ENCODE measurements around the gene PDE4D.
A peak's percentile ranks its signal among the peaks of the same experiment; 100 is the strongest.

The PDE4D gene

DNA sequence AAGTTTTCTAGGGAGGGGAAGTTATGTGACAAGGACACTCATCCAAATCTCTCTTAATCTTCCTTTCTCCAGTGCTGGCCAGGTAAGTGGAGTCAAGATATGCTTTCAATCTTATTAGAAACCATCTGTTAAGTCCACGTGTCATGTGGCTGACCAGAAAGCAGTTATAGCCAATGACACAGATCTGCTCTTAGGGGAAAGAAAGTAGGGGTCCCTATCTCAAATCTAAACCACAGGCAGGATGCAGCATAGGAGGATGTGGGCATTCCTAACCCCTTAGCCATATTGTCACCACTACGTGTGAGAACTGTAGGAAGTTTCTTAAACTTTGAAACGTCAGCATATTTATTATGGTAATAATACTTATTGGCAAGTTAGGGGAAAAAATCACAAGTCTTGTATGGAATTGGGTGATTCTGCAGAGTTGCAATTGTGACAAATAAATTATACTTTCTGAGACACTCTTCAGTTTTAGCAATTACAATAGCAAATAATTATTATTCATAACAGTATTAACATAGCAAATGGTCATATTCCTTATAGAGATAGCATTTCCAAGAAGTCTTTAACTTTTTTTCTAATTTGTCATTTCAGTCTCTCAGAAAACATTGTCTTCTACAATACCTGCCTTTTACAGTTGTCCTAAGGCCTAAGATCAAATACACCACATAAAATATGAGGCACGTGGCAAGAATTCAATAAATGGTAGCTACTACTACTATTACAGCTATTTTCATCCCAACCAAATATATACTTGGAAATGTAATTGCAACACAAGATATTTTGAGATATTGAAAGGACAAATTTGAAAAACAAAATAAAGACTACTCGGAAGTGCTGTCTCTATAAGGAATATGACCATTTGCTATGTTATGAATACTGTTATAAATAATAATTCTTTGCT is 236.9 kb downstream of the PDE4D start:
- TF ChIP-seq LEF1 (IDR thresholded peaks at IDR 0.05; ENCODE audit: borderline replicate concordance) = no peak
- TF ChIP-seq BHLHE40 (IDR thresholded peaks at IDR 0.05; ENCODE audit: borderline replicate concordance) = no peak
- TF ChIP-seq TARDBP (IDR thresholded peaks at IDR 0.05) = no peak
- no peak for TF ChIP-seq FOXK2 (IDR thresholded peaks at IDR 0.05)
- TF ChIP-seq ZNF384 (IDR thresholded peaks at IDR 0.05) = no peak
- no peak for TF ChIP-seq SP1 (IDR thresholded peaks at IDR 0.05)
- no peak for TF ChIP-seq L3MBTL2 (conservative IDR thresholded peaks at IDR 0.05)
- no peak for TF ChIP-seq FOXM1 (IDR thresholded peaks at IDR 0.05; ENCODE audit: borderline replicate concordance)
- no peak for TF ChIP-seq CTBP1 (IDR thresholded peaks at IDR 0.05; ENCODE audit: borderline replicate concordance)
- no peak for TF ChIP-seq ELF4 (IDR thresholded peaks at IDR 0.05)
- DNase-seq (ENCODE audit: extremely low spot score) = no peak
- POLR2A ChIA-PET = no interaction called here
- CTCF ChIA-PET = no interaction called here

DNA sequence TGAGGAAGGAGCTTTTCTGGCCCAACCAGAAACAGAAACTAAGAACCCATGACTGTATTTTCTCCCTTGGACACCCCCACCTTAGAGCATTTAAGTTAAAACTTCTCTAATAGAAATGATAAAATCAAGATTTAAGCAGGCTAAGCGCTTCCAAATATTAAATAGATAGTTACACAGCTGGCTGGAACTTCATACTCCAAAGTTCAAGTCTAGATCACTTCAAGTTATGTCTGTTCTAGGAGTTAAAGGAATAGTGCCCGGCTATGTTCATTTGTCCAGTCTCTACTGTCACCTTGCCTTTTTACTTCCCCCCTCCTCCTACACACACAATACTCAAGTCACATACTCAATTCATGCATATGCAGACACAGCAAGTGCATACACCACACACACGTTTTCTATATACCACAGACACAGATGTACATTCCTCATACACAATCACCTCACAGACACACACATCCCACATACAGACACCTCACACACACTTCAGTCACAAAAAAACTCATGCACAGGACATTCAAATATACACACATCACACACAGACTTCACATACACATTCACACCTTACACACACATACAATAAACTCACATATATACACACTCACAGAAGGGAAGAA is 237.7 kb downstream of the PDE4D start:
- no peak for DNase-seq (ENCODE audit: extremely low spot score)
- ChIA-PET CTCF (interaction anchor here (0.8 kb wide), 1 partner anchor 240 kb away, joined by 3 read pairs; no protein-coding TSS in a partner anchor), POLR2A (no interaction called here)
- TF ChIP-seq FOXA1 (IDR thresholded peaks at IDR 0.05) (no peak), ZNF384 (IDR thresholded peaks at IDR 0.05) (no peak), ELF4 (IDR thresholded peaks at IDR 0.05) (no peak), ARNT (IDR thresholded peaks at IDR 0.05) (no peak), NFRKB (IDR thresholded peaks at IDR 0.05) (no peak)

DNA sequence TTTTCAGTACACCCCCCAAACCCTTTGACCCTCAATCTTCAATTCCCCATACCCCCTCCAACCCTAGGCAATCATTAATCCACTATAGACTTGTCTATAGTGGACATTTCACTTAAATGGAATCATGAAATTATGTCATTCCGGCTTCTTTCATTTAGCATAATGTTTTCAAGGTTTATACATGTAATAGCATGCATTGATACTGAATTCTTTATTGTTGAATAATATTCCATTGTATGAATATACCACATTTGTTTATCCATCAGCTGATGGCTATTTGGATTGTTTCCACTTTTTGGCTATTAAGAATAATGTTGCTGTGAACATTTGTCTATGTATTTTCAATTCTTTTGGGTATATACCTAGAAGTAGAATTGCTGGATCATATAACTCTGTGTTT is 238.8 kb downstream of the PDE4D start:
- TF ChIP-seq L3MBTL2 (conservative IDR thresholded peaks at IDR 0.05) (no peak), SUZ12 (IDR thresholded peaks at IDR 0.05) (no peak), FOXA1 (IDR thresholded peaks at IDR 0.05) (no peak), HDGF (IDR thresholded peaks at IDR 0.05; ENCODE audit: borderline replicate concordance) (no peak), ZNF384 (IDR thresholded peaks at IDR 0.05) (no peak), TARDBP (IDR thresholded peaks at IDR 0.05) (no peak), FOXK2 (IDR thresholded peaks at IDR 0.05) (no peak), BHLHE40 (IDR thresholded peaks at IDR 0.05; ENCODE audit: borderline replicate concordance) (no peak)
- TF ChIP-seq, protein P1, sequence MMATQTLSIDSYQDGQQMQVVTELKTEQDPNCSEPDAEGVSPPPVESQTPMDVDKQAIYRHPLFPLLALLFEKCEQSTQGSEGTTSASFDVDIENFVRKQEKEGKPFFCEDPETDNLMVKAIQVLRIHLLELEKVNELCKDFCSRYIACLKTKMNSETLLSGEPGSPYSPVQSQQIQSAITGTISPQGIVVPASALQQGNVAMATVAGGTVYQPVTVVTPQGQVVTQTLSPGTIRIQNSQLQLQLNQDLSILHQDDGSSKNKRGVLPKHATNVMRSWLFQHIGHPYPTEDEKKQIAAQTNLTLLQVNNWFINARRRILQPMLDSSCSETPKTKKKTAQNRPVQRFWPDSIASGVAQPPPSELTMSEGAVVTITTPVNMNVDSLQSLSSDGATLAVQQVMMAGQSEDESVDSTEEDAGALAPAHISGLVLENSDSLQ (IDR thresholded peaks at IDR 0.05) = no peak
- ChIA-PET POLR2A (no interaction called here), CTCF (no interaction called here)
- no peak for DNase-seq (ENCODE audit: extremely low spot score)

DNA sequence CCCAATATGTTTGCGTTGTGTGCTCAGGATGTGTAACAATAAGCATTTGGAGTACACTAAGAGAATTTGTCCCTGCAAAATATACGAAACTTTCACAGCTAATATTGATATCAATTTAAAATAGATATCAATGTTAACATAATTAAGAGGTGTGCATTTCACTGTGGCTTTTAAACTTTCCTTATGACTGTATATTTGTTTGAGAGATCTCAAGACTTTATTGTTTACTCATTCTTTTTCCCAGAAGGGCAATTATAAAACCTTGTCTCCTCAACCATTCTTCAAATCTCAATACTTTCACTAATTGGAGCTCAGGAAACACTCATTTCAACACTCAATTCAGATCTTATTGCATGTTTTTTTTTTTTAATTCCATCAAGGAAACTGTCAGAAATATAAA is 241.1 kb downstream of the PDE4D start:
- ChIA-PET CTCF (interaction anchor here (0.6 kb wide), 2 partner anchors 31 to 194 kb away, joined by 3 read pairs; no protein-coding TSS in a partner anchor), POLR2A (no interaction called here)
- TF ChIP-seq HDGF (IDR thresholded peaks at IDR 0.05; ENCODE audit: borderline replicate concordance) = no peak
- no peak for TF ChIP-seq BHLHE40 (IDR thresholded peaks at IDR 0.05; ENCODE audit: borderline replicate concordance)
- TF ChIP-seq ZNF384 (IDR thresholded peaks at IDR 0.05) = no peak
- no peak for TF ChIP-seq ELF4 (IDR thresholded peaks at IDR 0.05)
- TF ChIP-seq, protein P1 (IDR thresholded peaks at IDR 0.05) = no peak
- TF ChIP-seq SP1 (IDR thresholded peaks at IDR 0.05) = no peak
- TF ChIP-seq NFRKB (IDR thresholded peaks at IDR 0.05) = no peak
- no peak for TF ChIP-seq FOXM1 (IDR thresholded peaks at IDR 0.05; ENCODE audit: borderline replicate concordance)
- no peak for TF ChIP-seq FOXA1 (IDR thresholded peaks at IDR 0.05)
- no peak for TF ChIP-seq LEF1 (IDR thresholded peaks at IDR 0.05; ENCODE audit: borderline replicate concordance)
- no peak for TF ChIP-seq CTBP1 (IDR thresholded peaks at IDR 0.05; ENCODE audit: borderline replicate concordance)
- no peak for TF ChIP-seq FOXK2 (IDR thresholded peaks at IDR 0.05)
- no peak for TF ChIP-seq L3MBTL2 (conservative IDR thresholded peaks at IDR 0.05)
- TF ChIP-seq TARDBP (IDR thresholded peaks at IDR 0.05) = no peak
- TF ChIP-seq ARNT (IDR thresholded peaks at IDR 0.05) = no peak
- TF ChIP-seq SUZ12 (IDR thresholded peaks at IDR 0.05) = no peak
- no peak for DNase-seq (ENCODE audit: extremely low spot score)

DNA sequence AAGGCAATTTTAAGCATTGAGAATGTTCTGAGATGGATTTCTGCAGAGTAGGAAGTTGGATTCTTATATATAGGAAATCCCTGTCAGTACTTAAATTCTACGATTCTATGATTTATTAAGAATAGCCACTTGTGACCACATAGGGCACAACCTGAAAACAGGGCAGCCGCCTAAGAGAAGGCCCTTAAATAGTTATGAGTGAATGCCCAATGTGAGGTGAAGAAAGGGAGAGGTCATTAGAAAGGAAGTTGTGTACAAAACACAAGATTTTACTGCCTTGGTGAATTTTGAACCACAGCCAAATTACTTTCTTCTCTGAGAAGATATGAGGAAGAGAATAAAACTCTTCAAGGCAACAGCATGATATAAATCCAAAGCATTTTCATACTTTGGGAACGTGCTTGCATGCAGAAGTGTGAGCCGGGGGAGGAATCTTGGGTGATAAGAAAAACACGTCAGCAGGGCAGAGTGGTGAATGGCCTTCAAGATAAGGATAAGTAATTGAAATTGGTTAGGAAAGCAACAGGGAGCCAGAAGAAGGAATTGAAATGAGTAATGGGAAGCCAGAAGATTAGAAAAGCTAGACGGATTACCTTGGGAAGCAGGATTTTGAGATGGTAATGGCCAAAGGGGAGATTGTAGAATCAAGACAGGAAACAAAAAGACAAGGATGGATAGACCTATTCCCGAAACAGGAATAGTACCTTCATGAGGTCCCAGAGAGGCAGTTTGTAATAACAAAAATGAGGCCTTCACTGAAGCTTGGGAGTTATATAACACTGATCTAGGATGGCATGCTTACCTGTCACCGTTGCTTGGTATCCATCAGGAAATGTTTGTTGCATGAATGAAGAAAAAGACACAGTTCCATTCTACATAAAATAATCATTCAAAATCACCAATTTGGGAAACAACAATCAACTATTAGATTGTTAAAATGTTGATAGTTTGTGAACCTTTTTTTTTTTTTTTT is 244.3 kb downstream of the PDE4D start:
- peak; percentile 40 for DNase-seq (ENCODE audit: extremely low spot score)
- 0 out of 2 replicates have a peak, but pooled peaks have one; percentile 25 for TF ChIP-seq ZNF384 (IDR thresholded peaks at IDR 0.05)
- TF ChIP-seq L3MBTL2 (conservative IDR thresholded peaks at IDR 0.05) = no peak
- ChIA-PET POLR2A (no interaction called here), CTCF (interaction anchor here (0.6 kb wide), 1 partner anchor 460 kb away, joined by 3 read pairs; no protein-coding TSS in a partner anchor)

All from HEK293T (cell line).